Measurements from ENCODE around the gene NF2. TPM values are rescaled to one million over a fixed set of nuclear protein-coding genes. Genes with fewer than 3 reads are reported as not detected.
"Not testable (repeated sequence)": the region's sequence is repeated elsewhere in the genome, so short reads cannot be mapped to it uniquely, and the experiment has no call there.

NF2 gene
- total RNA-seq, 1 donor from 2014 or later = 48.4 TPM

DNA sequence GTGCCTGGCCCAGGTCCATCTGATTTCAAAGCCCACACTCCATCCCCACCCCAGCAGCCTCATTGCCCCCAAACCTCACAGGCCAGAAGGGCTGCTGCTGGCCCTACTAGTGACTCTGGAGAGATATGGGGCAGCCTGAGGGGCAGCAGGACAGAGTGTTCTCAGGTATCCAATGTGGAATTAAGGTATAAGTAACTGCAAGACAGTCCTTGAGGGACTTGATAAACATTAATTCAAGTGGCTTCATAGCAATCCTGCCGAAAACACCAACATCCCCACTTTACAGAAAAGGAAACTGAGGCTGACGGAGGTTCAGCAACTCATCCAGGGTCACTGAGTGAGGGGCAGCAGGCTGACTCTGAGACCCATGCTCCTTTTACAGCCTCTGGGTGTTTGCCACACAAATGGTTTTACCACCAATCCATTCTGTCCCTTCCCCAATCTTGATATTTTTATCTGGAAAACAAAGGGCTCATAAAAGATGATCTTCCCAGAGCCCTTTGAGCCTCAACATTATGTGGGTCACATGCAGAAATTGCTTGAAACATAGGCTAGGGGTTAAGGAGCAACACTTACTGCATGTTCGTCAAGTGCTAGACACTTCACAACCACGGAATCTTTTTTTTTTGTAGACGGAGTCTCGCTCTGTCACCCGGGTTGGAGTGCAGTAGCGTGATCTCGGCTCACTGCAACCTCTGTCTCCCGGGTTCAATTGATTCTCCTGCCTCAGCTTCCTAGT is 24.8 kb upstream of the NF2 start:
- no peak for DNase-seq (ENCODE audit: low read depth, low spot score)
- peak overlapping the region; percentile 57 for H3K4me3 Mint-ChIP-seq

DNA sequence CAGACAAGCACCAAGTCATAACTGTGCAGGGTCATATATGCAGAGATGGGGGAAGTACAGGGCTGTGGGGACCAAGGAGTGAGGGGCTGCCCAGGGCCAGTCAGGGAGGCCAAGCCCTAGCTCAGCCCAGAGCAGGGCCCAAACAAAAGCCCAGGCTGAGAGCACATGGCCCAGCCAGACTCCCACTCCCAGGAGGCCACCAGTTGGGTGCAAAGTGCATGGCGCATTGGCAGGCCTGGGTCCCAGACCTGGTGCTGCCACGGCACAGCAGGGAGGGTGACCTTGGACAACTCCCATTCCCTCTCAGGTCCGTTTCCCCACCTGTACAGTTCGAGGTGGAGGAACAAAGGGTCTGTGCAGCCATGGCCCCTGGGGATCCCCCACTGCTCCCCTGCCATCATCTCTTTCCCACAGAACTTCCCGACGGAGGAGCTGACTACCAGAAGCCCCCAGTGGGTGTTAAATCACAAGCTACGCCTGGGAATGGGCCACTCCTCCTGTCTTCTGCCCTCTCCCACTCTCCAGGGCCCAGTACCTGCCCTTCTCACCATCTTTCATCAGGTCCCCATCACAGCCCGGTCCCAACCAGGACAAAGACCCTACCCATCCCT is 23.1 kb upstream of the NF2 start:
- DNase-seq (ENCODE audit: low read depth, low spot score) = no peak
- Mint-ChIP-seq H3K4me3 (peak overlapping the region; percentile 98), H3K27me3 (ENCODE audit: low read depth) (no peaks in the 10 kb centered on the region)

More for the DNA sequence above, 24.8 kb upstream of the NF2 start:
- peaks cover 20% of the 10 kb centered on the region for H3K4me1 Mint-ChIP-seq
- no peaks in the 10 kb centered on the region for H3K27me3 Mint-ChIP-seq (ENCODE audit: low read depth)
- peaks cover 2% of the 10 kb centered on the region for H3K36me3 Mint-ChIP-seq (ENCODE audit: low read depth)
- TF ChIP-seq, protein P1, sequence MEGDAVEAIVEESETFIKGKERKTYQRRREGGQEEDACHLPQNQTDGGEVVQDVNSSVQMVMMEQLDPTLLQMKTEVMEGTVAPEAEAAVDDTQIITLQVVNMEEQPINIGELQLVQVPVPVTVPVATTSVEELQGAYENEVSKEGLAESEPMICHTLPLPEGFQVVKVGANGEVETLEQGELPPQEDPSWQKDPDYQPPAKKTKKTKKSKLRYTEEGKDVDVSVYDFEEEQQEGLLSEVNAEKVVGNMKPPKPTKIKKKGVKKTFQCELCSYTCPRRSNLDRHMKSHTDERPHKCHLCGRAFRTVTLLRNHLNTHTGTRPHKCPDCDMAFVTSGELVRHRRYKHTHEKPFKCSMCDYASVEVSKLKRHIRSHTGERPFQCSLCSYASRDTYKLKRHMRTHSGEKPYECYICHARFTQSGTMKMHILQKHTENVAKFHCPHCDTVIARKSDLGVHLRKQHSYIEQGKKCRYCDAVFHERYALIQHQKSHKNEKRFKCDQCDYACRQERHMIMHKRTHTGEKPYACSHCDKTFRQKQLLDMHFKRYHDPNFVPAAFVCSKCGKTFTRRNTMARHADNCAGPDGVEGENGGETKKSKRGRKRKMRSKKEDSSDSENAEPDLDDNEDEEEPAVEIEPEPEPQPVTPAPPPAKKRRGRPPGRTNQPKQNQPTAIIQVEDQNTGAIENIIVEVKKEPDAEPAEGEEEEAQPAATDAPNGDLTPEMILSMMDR (conservative IDR thresholded peaks at IDR 0.05) = no peak
- H3K27ac Mint-ChIP-seq (ENCODE audit: unreplicated experiment) = no peak overlapping the region
- no peaks in the 10 kb centered on the region for H3K9me3 Mint-ChIP-seq

DNA sequence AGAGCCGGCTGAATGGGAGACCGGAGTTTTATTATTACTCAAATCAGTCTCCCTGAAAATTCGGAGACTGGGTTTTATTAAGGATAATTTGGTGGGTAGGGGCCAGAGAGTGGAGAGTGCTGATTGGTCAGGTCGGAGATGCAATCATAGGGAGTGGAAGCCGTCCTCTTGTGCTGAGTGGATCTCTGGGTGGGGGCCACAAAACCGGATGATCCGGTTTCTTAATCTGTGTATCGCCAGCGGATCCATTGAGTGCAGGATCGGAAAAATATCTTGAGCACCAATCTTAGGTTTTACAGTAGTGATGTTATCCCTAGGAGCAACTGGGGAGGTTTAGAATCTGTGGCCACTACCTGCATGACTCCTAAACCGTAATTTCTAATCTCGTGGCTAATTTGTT is 21.6 kb upstream of the NF2 start:
- H3K4me3 Mint-ChIP-seq = peak overlapping the region; percentile 98
- no peaks in the 10 kb centered on the region for H3K27me3 Mint-ChIP-seq (ENCODE audit: low read depth)
- peaks cover 2% of the 10 kb centered on the region for H3K36me3 Mint-ChIP-seq (ENCODE audit: low read depth)
- no peaks in the 10 kb centered on the region for H3K9me3 Mint-ChIP-seq
- no peak overlapping the region for H3K27ac Mint-ChIP-seq (ENCODE audit: unreplicated experiment)
- peaks cover 20% of the 10 kb centered on the region for H3K4me1 Mint-ChIP-seq
- TF ChIP-seq, protein P1 (conservative IDR thresholded peaks at IDR 0.05) = no peak
- DNase-seq (ENCODE audit: low read depth, low spot score) = no peak

More for the DNA sequence above, 23.1 kb upstream of the NF2 start:
- Mint-ChIP-seq H3K4me1 (peaks cover 20% of the 10 kb centered on the region), H3K36me3 (ENCODE audit: low read depth) (peaks cover 2% of the 10 kb centered on the region), H3K27ac (ENCODE audit: unreplicated experiment) (peak overlapping the region; percentile 99), H3K9me3 (no peaks in the 10 kb centered on the region)
- TF ChIP-seq, protein P1 (conservative IDR thresholded peaks at IDR 0.05) = no peak

- no peak for DNase-seq (ENCODE audit: low read depth, low spot score)
- Mint-ChIP-seq H3K36me3 (ENCODE audit: low read depth) (peaks cover under 1% of the 10 kb centered on the region), H3K27me3 (ENCODE audit: low read depth) (no peaks in the 10 kb centered on the region), H3K4me1 (peaks cover 17% of the 10 kb centered on the region), H3K4me3 (no peak overlapping the region), H3K9me3 (no peaks in the 10 kb centered on the region), H3K27ac (ENCODE audit: unreplicated experiment) (no peak overlapping the region)
- TF ChIP-seq, protein P1 (conservative IDR thresholded peaks at IDR 0.05) = no peak
Measured at GRCh38 chr22:29584975-29585374, 18.5 kb upstream of the NF2 start.

GRCh38 chr22:29586193-29586705 is 17.2 kb upstream of the NF2 start:
- H3K4me1 Mint-ChIP-seq = peaks cover 12% of the 10 kb centered on the region
- H3K4me3 Mint-ChIP-seq; H3K9me3 Mint-ChIP-seq; H3K27ac Mint-ChIP-seq (ENCODE audit: unreplicated experiment); H3K27me3 Mint-ChIP-seq (ENCODE audit: low read depth); H3K36me3 Mint-ChIP-seq (ENCODE audit: low read depth); DNase-seq (ENCODE audit: low read depth, low spot score): not testable (repeated sequence)

Measured in neural crest cell (in vitro differentiated cells).